Parathyroid adenoma (tissue), 2 donors: Measurements from ENCODE around the gene NCBP2L.

ENCODE experiments used
- H2AFZ ChIP-seq: fragments of 300-600 bp; sonication (generic); one replicate; pipeline ENCODE4 v1.7.0; 2017; ENCODE audit warnings: antibody characterized with exemption, mild to moderate bottlenecking
- H3K27ac ChIP-seq: fragments of 300-600 bp; sonication (generic); one replicate; pipeline ENCODE4 v1.7.0; 2017
- H3K27me3 ChIP-seq: fragments of 300-600 bp; sonication (generic); one replicate; pipeline ENCODE4 v1.7.0; 2017; ENCODE audit warnings: low read length; ENCODE audit not compliant: control insufficient read depth, insufficient read depth
- H3K36me3 ChIP-seq: fragments of 300-600 bp; sonication (generic); one replicate; pipeline ENCODE4 v1.7.0; 2017; ENCODE audit warnings: low read length; ENCODE audit not compliant: control insufficient read depth, insufficient read depth
- H3K4me1 ChIP-seq: fragments of 300-600 bp; sonication (generic); one replicate; pipeline ENCODE4 v1.7.0; 2017; ENCODE audit warnings: control low read depth
- H3K4me2 ChIP-seq: fragments of 300-600 bp; sonication (generic); one replicate; pipeline ENCODE4 v1.7.0; 2017; ENCODE audit warnings: low read length
- H3K4me3 ChIP-seq: fragments of 300-600 bp; sonication (generic); one replicate; pipeline ENCODE4 v1.7.0; 2017; ENCODE audit warnings: low read depth, low read length
- H3K79me2 ChIP-seq: fragments of 300-600 bp; sonication (generic); one replicate; pipeline ENCODE4 v1.7.0; 2017; ENCODE audit warnings: control low read depth
- H3K9ac ChIP-seq: fragments of 300-600 bp; sonication (generic); one replicate; pipeline ENCODE4 v1.7.0; 2017; ENCODE audit warnings: mild to moderate bottlenecking
- H3K9me3 ChIP-seq: fragments of 300-600 bp; sonication (generic); one replicate; pipeline ENCODE4 v1.7.0; 2017; ENCODE audit warnings: low read length; ENCODE audit not compliant: control insufficient read depth
- TF ChIP-seq, protein P1 (sequence below): fragments of 300-600 bp; sonication (generic); IDR thresholded peaks from one replicate; pipeline ENCODE4 v1.7.0; 2017; ENCODE audit warnings: antibody characterized with exemption, mild to moderate bottlenecking
- donor health status: primary hyperparathyroidism.

NCBP2L gene

GRCh38 chrX:107827852-107828251, 50.3 kb downstream of the NCBP2L start:
- no peak overlapping the region for H2AFZ ChIP-seq

GRCh38 chrX:107829878-107830277, 52.3 kb downstream of the NCBP2L start:
- Histone ChIP-seq H3K27ac (no peak overlapping the region), H3K4me3 (no peak overlapping the region), H3K4me2 (no peak overlapping the region), H3K27me3 (no peaks in the 10 kb centered on the region), H3K4me1 (no peaks in the 10 kb centered on the region), H2AFZ (no peak overlapping the region), H3K79me2 (peaks cover under 1% of the 10 kb centered on the region), H3K9me3 (no peaks in the 10 kb centered on the region), H3K9ac (no peak overlapping the region), H3K36me3 (no peaks in the 10 kb centered on the region)
- TF ChIP-seq, protein P1, sequence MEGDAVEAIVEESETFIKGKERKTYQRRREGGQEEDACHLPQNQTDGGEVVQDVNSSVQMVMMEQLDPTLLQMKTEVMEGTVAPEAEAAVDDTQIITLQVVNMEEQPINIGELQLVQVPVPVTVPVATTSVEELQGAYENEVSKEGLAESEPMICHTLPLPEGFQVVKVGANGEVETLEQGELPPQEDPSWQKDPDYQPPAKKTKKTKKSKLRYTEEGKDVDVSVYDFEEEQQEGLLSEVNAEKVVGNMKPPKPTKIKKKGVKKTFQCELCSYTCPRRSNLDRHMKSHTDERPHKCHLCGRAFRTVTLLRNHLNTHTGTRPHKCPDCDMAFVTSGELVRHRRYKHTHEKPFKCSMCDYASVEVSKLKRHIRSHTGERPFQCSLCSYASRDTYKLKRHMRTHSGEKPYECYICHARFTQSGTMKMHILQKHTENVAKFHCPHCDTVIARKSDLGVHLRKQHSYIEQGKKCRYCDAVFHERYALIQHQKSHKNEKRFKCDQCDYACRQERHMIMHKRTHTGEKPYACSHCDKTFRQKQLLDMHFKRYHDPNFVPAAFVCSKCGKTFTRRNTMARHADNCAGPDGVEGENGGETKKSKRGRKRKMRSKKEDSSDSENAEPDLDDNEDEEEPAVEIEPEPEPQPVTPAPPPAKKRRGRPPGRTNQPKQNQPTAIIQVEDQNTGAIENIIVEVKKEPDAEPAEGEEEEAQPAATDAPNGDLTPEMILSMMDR = no peak

More at GRCh38 chrX:107827852-107828251, 50.3 kb downstream of the NCBP2L start:
- no peak overlapping the region for H3K4me3 ChIP-seq
- no peaks in the 10 kb centered on the region for H3K4me1 ChIP-seq
- H3K27me3 ChIP-seq = no peaks in the 10 kb centered on the region
- no peak overlapping the region for H3K27ac ChIP-seq
- H3K4me2 ChIP-seq = no peak overlapping the region
- no peaks in the 10 kb centered on the region for H3K36me3 ChIP-seq
- H3K9ac ChIP-seq = no peak overlapping the region
- TF ChIP-seq, protein P1 = no peak
- H3K79me2 ChIP-seq = no peaks in the 10 kb centered on the region
- no peaks in the 10 kb centered on the region for H3K9me3 ChIP-seq

- H3K9ac ChIP-seq = no peak overlapping the region
- H3K4me1 ChIP-seq = no peaks in the 10 kb centered on the region
- no peaks in the 10 kb centered on the region for H3K27me3 ChIP-seq
- H2AFZ ChIP-seq = no peak overlapping the region
- no peaks in the 10 kb centered on the region for H3K36me3 ChIP-seq
- H3K4me3 ChIP-seq = no peak overlapping the region
- peaks cover 3% of the 10 kb centered on the region for H3K79me2 ChIP-seq
- no peaks in the 10 kb centered on the region for H3K9me3 ChIP-seq
- no peak overlapping the region for H3K4me2 ChIP-seq
- no peak overlapping the region for H3K27ac ChIP-seq
- TF ChIP-seq, protein P1 = no peak
These were observed 53.7 kb downstream of the NCBP2L start for GRCh38 chrX:107831071-107831730.

DNA sequence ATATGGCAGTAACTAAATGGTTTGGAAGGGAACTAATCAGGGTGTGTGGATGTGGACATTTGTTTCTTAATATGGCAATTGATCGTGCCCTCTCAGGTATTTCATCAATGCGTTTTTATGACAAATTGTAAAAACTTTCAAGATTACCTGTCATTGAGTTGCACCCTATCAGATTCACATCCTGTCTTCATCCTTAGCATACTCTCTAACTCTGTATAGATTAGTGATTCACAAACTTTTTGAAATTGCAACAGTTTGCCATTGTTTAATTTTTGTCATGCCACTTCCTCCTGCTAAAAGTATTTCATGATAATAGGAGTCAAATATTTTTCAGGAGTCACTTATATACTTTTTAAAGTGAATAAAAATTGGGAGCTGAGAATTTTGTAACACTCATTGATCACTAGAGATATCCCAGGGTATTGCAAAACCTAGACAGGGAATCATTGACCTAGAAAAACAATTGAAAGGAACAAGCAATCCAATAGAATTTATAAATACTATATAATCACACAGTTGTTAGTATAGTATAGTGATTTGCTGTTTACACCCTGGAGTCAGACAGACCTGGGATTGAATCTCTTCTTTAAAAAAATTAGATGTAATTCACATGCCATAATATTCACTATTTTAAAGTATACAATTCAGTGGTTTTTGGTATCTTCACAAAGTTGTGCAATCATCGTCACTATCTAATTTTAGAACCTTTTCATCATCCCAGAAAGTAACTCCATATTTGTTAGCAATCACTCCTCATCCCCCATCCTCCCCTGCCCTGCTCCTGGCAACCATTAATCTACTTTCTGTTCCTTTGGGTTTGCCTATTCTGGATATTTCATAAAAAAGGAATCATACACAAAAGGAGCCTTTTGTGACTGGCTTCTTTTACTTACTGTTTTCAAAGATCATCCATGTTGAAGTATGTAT, 57.0 kb downstream of the NCBP2L start:
- Histone ChIP-seq H3K27me3 (no peaks in the 10 kb centered on the region), H3K4me3 (no peak overlapping the region), H3K27ac (no peak overlapping the region), H3K36me3 (no peaks in the 10 kb centered on the region), H3K4me1 (no peaks in the 10 kb centered on the region), H2AFZ (no peak overlapping the region), H3K9ac (no peak overlapping the region), H3K4me2 (no peak overlapping the region), H3K79me2 (peaks cover 3% of the 10 kb centered on the region), H3K9me3 (no peaks in the 10 kb centered on the region)
- TF ChIP-seq, protein P1 = no peak
